Fibroblast of skin of right biceps (primary cell): Measurements from ENCODE around the gene NCF4.
A peak's percentile ranks its signal among the peaks of the same experiment; 100 is the strongest.

Experiments used
- DNase-seq: peaks from one replicate; pipeline ENCODE4 v3.0.0-alpha.2; 2013

The NCF4 gene

DNA sequence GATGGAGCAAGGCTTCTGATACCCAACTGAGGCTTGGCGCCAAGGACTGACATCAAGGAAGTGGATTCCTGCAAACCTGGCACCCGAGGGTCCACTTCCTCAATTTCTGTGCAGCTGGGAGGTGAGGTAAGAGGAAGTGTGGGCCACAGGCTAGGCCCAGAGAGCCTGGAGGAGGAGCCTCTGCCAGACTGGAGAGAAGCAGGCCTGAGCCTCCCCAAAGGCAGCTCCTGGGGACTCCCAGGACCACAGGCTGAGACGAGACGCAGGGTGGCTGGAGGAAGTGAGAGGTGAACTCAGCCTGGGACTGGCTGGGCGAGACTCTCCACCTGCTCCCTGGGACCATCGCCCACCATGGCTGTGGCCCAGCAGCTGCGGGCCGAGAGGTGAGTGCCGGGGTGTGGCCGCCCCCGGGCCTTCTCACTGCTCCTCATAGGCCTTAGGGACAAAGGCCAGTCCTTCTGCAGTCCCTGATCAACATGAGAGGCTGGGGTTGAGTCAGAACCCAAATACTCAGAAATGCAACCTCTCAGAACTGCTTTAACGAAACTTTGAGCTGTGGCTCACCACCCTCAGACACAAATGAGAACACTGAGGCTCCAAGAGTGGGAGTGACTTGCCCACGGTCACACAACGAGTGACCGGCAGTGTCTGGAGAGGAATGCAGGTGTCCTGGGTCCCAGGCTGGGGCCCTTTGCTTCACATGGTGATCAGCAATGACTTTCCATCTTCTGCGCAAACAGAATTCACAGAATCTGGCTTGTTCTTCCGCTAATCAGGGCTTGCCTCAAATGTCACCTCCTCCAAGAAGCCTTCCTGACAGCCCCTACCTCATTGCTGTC is at the start of gene NCF4:
Gene NCF4, plus strand, starts transcription at position 186 of the 839 bp plus-strand sequence. Its CDS starts 166 bp downstream, at position 352.
- no peak for DNase-seq

DNA sequence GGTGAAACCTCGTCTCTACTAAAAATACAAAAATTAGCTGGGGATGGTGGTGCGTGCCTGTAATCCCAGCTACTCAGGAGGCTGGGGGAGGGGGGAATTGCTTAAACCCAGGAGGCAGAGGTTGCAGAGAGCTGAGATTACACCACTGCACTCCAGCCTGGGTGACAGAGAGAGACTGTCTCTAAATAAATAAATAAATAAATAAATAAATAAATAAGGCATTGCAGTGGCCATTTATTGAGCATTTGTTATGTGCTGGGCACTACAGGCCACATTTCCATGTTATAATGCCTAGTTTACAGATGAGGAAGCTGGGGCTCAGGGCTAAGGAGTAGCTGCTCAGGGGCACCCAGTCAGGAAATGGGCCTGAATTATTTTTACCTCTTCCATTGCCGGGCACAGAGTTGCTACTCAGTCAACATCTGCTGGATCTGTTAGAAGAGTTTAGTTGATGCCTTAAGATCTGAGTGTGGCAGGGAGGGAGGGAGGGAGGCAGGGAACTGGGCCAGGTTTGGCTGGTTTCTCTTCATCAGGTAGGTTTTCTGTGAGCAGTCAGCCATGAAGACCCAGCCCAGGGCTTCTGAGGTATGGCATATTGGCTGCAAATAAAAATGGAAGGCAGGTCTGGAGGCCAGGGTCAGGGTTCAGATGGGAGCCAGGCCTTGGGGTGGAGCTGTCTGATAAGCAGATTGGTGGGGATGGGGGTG is 49.6 kb upstream of the NCF4 start:
- no peak for DNase-seq

DNA sequence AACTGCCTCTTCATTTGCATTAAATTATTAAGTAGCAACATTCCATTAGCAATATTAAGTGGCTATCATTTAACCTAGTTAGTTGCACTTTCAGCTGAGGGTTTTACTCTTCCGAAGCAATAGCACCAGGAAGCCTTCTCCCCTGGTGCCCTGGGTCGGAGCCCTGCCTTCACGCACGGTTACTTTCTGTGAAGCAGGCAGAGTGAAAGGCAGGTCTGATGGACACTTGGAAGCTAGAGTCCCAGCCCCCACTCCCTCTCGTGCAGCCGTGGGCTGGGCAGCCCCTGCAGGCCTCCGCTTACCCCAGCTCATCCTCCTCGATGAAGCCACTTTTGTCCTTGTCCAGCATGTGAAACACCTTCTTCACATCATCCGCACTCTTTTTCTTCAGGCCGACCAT is 46.0 kb upstream of the NCF4 start:
- no peak for DNase-seq

DNA sequence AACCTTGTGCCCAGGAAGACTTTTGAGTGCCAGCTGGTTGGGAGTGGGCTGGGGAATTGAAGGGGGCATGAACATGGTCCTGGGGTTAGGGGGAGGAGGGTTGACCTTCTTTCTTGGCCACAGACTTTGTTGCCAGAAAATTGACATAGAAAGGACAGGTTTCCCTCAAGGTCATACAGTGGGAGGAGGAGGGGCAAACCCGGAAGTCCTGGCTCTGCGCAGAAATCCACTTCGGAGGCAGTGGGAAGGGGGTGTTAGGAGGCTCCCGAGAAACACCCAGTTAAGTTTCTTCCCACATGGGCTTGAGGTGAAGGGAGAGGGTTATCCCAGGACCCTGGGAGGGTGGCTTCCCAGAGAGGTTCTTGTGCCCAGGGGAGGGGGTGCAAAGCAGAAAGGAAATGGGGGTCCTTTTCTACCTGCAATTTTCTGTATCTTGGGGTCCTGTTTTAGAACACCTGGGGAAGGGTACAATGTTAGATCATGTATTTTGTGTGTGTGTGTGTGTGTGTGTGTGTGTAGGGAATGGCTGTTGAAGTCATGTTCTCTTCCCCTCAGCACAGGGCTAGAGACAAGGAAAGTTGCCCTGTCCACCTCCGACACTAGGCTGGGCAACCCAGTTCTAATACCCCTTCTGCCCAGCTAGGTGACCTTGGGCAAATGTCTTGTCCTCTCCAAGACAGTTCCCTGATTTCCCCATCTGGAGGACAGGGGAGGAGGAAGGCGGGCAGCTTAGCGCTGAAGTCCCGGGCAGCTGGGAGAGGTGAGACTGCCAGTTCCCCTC is 45.1 kb upstream of the NCF4 start:
- no peak for DNase-seq

DNA sequence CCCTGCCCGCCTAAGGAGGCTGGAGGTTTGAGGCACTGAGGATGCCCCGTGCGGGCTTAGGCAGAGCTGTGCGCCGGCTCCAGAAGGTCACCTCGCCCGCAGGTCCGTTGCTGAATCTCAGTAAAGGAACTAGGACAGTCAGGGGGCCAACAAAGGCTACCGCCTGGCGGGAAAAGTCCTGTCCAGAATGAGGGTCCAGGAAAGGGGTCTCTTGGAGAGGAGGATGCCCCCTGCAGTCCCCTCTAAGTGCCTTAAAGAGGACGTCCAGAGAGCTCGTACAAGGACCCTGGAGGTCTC is 44.5 kb upstream of the NCF4 start:
- DNase-seq: no peak

DNA sequence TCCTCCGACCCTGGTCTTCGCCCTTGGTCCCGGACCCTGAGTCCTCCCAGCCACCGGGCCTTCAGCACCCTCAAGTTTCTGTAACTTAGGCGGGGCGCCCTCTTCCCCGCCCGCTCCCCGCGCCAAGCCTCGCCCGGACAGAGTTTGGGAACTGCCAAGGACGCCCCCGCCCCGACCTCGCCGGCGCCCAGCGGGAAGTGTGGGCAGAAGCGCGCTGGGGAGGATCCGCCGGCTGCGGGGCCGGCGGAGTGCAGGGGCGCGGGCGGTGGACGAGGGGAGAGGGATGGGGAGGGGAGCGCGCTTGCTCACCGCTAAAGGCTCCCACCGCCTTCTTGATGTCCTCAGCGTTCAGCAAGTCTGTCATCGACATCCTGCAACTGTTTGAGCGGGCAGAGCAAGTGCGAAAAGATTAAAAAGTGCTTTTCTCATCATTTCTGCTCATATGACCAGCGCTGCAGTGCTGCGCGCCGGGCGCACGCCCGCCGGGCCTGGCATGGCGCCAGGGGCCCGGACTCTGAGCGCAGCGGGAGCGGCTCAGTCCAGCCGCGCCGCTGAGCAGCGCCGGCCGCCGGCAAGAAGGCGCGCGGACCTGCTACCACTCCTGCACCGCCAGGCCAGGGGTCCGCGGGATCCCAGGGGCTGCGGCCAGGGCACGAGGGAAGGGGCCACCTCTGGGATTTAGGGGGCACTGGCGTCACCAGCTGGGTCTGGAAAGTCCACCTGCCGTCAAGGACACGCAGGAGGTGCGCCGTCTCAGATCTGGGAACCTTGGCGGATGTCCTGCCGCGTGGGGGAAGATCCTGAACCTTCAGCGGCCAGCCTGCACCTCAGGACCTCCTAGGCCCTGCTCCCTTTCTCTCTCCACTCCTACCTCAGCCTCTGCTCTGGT is 43.9 kb upstream of the NCF4 start, which contains the start of gene PVALB:
Gene PVALB, minus strand, starts transcription at position 400 of the 889 bp plus-strand sequence. Its CDS starts 30 bp downstream, at position 370.
- no peak for DNase-seq

DNA sequence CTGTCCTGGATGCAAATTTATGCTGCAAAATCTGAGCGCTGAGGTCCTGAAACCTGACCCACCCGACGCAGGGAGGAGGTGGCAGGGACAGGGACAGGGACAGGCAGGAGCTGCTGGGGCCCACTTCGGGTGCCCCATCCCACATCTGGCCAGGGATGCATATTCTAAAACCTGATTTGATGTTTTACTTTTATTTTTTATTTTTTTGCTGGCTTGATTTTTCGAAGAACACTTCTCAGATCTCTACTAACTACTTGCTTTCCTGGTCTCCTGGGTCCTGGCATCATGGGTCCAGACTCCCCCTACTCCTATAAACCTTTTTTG is 43.3 kb upstream of the NCF4 start:
- DNase-seq: no peak

DNA sequence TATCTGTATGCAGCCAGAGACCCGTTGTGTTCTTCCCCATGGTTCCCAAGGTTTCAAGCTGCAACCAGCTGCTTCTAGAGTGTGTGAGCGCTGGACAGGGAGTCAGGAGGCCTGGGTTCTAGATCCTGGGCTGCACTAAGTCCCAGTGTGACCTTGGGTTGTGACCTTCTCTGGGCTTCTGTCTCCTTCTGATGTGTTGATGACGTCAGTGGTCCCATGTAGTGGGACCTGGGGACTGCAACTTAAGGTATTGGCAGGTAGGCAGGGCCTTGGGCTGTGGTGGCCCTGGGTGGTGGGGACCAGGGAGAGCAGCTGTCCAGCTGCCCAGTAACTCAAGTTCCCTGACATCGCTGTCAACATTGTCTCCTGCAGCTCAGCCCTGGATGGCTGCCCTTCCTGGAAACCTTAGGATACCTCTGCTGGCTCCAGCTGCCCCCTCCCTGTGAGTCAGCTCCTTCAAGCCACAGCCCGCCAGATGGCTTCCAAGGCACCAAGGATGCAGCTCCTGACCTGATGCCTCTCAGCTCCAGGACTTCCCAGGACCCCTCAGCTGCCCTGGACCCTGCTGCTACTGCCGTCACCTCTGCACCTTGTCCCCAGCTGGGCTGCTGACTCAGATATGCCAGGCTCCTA is 42.7 kb upstream of the NCF4 start:
- no peak for DNase-seq

DNA sequence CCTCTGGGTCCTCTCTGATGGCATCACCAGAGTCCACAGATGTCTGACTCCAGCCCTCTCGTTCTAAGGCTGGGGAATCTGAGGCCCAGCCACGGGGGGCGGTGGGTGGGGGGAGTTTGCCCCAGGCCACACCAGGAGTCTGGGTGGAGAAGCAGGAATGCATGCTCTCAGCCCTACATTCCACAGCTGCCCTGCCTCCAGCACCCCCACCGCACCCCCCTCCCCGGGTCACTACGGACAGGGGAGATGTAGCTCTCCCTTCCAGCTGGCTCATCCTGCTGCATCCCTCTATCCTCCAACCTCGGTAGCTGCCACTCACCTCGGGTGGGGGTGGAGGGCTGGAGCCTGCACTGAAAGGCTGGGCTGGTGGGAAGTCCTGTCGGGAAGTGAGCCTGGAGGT is 41.7 kb upstream of the NCF4 start:
- DNase-seq: no peak

DNA sequence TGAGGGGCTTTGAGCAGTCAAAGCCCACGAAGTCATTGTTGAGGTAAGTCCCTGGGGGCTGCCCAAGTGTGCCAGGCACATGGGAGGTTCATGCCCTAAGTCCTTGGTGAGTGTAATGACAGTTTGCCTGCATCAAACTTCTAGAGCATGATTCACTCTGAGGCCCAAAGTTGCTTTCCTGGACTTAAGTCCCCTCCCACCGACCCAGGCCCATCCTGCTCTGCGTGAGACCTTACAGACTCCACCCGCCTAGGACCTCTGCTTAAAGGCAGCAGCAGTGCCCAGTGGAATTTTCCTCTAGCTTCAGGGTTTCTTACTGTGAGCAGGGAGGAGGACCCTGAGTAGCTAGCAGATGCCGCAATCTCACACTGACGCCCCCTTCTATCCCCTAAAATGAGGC is 38.2 kb upstream of the NCF4 start:
- DNase-seq: no peak

DNA sequence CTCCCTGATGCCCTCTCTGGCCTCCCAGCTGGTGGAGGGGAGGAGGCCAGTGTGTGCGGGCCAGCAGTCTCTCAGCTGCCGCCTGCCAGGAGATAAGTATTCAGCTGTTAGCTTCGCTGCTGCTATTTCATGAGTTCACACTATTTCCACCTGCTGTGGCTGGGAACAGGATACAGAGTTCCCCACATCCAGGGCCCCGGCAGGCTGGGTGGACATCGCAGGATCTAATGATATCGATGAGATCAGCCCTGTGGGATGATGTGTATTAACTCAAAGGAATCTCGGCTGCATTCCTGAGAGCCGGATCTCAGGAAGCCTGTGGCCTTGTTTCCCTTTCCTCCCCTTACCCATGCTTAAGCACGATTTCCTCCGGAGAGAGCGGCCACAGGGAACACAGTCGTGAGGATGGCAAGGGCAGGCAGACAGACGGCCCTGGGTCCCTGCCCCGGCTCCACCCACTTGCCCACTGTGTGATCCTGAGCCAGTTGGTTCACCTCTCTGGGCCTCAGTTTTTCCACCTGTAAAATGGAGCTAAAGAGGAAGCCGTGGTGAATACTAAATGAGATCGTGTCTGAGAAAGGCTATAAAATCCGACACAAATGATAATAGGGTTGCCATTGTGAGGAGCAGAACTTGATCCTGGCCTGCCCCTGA is 37.5 kb upstream of the NCF4 start:
- DNase-seq: peak; percentile 20

DNA sequence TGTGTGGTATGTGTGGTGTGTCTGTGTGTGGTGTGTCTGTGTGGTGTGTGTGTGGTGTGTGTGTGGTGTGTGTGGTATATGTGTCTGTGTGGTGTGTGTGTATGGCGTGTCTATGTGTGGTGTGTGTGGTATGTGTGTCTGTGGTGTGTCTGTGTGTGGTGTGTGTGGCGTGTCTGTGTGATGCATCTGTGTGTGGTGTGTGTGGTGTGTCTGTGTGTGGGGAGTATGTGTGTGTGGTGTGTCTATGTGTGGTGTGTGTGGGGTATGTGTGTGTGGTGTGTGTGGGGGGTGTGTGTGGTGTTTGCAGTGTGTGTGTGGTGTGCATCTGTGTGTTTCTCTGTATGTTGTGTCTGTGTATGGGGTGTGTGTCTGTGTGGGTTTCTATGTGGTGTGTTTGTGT is 36.2 kb upstream of the NCF4 start:
- no peak for DNase-seq

DNA sequence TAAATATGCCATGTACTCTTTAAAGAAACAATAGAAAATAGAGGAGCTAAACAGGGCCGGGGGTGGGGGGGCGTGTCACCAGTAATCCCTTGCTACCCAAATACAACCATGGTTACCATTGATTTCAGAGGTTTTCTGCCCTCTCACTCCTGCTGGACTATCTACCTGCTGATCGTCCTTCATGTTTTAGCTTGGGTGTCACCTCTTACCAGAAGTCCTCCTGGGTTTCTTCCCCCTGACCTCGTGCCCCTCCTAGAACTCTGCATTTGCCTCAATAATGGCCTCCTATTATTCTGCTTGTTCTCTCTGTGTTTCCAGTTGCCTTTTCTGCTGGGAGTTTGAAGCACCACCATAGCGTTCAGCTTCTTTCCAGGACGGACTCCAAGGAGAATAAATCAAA is 34.5 kb upstream of the NCF4 start:
- no peak for DNase-seq

DNA sequence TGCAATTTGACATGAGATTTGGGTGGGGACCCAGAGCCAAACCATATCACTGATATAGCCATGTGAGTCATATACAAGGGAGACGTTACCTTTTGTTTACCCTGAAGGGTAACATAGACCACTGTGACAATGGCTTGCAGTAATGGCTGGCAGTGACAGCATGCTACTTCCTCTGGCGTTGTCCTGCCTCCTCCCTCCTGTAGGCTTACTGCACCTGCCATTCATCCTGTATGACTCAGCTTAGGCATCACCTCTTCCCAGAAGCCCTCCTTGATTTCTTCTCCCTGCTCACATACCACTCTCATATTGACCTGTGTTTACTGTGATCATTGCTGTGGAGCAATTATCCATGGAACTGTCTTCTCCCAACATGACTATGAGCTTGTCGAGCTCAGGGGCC is 32.0 kb upstream of the NCF4 start:
- no peak for DNase-seq

DNA sequence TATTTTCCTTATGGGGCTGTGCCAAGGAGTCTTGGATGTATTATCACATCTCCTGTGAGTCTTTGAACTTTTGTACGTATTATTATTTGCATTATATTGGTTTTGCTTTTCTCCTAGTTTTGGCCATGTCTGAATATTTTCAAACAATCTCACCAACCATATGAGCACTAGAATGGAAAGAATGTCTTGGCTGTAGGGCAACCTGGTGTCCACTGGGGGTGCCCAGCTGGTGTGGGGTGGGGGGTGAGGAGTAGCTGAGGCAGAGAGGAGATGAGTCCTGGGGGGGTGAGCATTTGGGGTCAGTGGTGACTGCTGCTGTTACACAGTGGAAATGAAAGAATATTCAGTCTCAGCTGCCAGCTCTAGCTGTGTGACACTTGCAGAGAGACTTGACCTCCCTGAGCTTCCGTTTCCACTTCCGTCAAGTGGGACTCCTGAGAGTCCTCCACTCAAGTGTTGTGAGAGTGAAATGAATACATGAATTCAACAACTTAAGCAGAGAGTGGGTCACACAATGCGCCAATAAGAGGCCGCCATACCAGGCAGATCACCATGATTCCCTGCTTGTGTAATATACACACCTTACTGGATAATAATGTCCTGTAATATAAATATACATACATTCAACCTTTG is 31.3 kb upstream of the NCF4 start:
- no peak for DNase-seq

DNA sequence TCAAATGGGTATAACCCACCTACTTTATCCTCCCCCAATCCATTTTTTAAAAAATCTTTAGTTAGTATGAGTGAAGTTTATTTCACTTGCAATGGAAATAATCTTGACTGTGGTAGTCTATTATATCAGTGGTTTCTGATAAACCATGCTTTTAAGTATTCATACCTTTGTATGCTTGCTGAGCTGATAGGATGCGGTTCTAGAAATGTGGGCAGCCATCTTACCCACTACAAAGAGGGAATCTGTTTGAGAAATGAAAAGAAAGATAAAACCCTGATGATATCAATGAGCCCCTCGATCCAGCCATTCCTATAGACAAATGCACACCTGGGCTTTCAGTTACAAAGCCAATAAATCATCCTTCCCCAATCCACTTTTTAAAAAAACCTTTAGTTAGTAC is 30.2 kb upstream of the NCF4 start:
- no peak for DNase-seq

DNA sequence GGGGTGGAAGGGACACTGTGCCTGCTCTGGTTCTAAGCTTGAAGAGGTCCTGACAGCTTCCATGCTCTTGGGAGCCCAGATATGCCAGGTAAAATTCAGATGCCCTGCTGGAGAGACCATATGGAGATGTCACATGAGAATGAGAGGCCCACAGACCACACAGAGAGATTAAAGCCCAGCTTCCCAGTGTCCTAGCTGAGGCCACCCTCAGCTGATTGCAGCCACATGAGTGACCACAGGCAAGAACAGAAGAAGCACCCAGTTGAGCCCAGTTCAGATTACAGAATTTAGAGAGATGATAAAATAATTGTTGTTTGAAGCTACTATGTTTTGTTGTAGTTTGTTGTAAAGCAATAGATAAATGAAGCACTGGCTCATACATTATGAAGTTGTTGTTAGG is 29.6 kb upstream of the NCF4 start:
- no peak for DNase-seq

DNA sequence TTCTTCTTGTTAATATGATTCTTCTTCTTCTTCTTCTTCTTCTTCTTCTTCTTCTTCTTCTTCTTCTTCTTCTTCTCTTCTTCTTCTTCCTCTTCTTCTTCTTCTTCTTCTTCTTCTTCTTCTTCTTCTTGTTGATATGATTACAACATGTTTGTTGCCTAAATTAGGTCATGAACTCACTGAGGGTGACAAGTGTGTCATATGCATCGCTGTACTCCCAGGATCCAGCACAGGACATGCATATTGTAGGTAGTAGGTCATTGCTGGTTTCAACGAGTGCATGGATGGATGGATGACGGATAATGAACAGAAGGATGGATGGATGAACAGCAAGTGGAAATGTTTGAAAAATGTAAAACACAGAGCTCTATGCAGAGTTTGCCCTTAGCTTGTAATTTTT is 29.1 kb upstream of the NCF4 start:
- DNase-seq: no peak

DNA sequence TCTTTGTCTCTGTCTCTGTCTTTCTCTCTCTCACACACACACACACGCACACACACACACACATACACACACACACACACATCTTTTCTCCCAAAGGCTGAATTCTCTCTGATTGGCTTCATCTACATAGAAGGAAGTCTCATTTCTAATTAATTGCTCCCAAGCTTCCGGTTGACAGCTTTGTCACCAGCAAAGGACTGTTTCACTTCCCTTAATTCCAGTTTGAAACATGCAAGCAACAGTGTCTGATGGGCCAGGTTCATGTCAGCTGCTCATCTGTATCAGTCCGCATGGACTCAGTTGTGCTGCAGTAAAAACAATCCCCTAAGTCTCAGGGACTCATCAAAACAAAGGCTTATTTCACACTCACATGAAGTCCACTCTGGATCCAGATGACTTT is 27.7 kb upstream of the NCF4 start:
- no peak for DNase-seq

DNA sequence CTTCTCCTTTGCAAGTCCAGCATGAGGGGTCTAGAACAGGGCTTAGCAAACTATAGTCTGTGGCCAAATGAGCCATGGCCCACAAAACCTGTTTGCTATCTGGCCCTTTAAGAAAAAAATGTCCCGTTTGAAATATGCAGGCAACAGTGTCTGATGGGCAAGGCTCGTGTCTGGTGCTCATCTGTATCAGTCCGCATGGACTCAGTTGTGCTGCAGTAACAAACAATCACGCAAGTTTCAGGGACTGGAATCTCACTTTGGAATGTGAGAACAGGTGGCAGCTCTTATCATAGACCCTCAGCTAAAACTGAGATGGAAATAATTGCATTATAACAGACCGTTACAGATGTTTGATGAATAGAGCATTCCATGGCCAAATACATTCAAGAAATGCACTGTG is 24.9 kb upstream of the NCF4 start:
- no peak for DNase-seq
